ENCODE data around the gene DNM3.
"Not testable (repeated sequence)": the region's sequence is repeated elsewhere in the genome, so short reads cannot be mapped to it uniquely, and the experiment has no call there.

DNM3 gene

GRCh38 chr1:172018727-172019311, 177.5 kb downstream of the DNM3 start:
- no peak for DNase-seq (ENCODE audit: low read depth in 2 of 3, low spot score in 2 of 3)

GRCh38 chr1:172019976-172020375, 178.7 kb downstream of the DNM3 start:
- DNase-seq (ENCODE audit: low read depth in 2 of 3, low spot score in 2 of 3), result no peak

- no peak for DNase-seq (ENCODE audit: low read depth in 2 of 3, low spot score in 2 of 3)
Measured at GRCh38 chr1:172024516-172024915, 183.2 kb downstream of the DNM3 start.

- DNase-seq (ENCODE audit: low read depth in 2 of 3, low spot score in 2 of 3), result not testable (repeated sequence)
Measured at GRCh38 chr1:172024944-172025738, 183.8 kb downstream of the DNM3 start.

- DNase-seq (ENCODE audit: low read depth in 2 of 3, low spot score in 2 of 3), result no peak
Measured at GRCh38 chr1:172040466-172040865, 199.2 kb downstream of the DNM3 start.

GRCh38 chr1:172041102-172041501, 199.8 kb downstream of the DNM3 start:
- no peak for DNase-seq (ENCODE audit: low read depth in 2 of 3, low spot score in 2 of 3)

- DNase-seq (ENCODE audit: low read depth in 2 of 3, low spot score in 2 of 3), result no peak
Measured at GRCh38 chr1:172041742-172042141, 200.4 kb downstream of the DNM3 start.

GRCh38 chr1:172043900-172044299, 202.6 kb downstream of the DNM3 start:
- DNase-seq (ENCODE audit: low read depth in 2 of 3, low spot score in 2 of 3), result no peak

GRCh38 chr1:172051898-172052297, 210.6 kb downstream of the DNM3 start:
- no peak for DNase-seq (ENCODE audit: low read depth in 2 of 3, low spot score in 2 of 3)

GRCh38 chr1:172054172-172054571, 212.9 kb downstream of the DNM3 start:
- DNase-seq (ENCODE audit: low read depth in 2 of 3, low spot score in 2 of 3), result no peak

GRCh38 chr1:172055816-172056419, 214.6 kb downstream of the DNM3 start:
- not testable (repeated sequence) for DNase-seq (ENCODE audit: low read depth in 2 of 3, low spot score in 2 of 3)

GRCh38 chr1:172068334-172068733, 227.0 kb downstream of the DNM3 start:
- no peak for DNase-seq (ENCODE audit: low read depth in 2 of 3, low spot score in 2 of 3)

- DNase-seq (ENCODE audit: low read depth in 2 of 3, low spot score in 2 of 3), result no peak
Measured at GRCh38 chr1:172069051-172069450, 227.8 kb downstream of the DNM3 start.

- no peak for DNase-seq (ENCODE audit: low read depth in 2 of 3, low spot score in 2 of 3)
Measured at GRCh38 chr1:172069534-172069933, 228.2 kb downstream of the DNM3 start.

- DNase-seq (ENCODE audit: low read depth in 2 of 3, low spot score in 2 of 3), result no peak
Measured at GRCh38 chr1:172070055-172070454, 228.8 kb downstream of the DNM3 start.

GRCh38 chr1:172071746-172072145, 230.4 kb downstream of the DNM3 start:
- DNase-seq (ENCODE audit: low read depth in 2 of 3, low spot score in 2 of 3), result no peak

GRCh38 chr1:172079859-172080258, 238.6 kb downstream of the DNM3 start:
- DNase-seq (ENCODE audit: low read depth in 2 of 3, low spot score in 2 of 3), result not testable (repeated sequence)

- DNase-seq (ENCODE audit: low read depth in 2 of 3, low spot score in 2 of 3), result no peak
Measured at GRCh38 chr1:172083191-172083590, 241.9 kb downstream of the DNM3 start.

GRCh38 chr1:172084876-172085275, 243.6 kb downstream of the DNM3 start:
- DNase-seq (ENCODE audit: low read depth in 2 of 3, low spot score in 2 of 3), result no peak

GRCh38 chr1:172085317-172085716, 244.0 kb downstream of the DNM3 start:
- DNase-seq (ENCODE audit: low read depth in 2 of 3, low spot score in 2 of 3), result no peak

GRCh38 chr1:172086137-172086536, 244.8 kb downstream of the DNM3 start:
- no peak for DNase-seq (ENCODE audit: low read depth in 2 of 3, low spot score in 2 of 3)

GRCh38 chr1:172088256-172088655, 247.0 kb downstream of the DNM3 start:
- no peak for DNase-seq (ENCODE audit: low read depth in 2 of 3, low spot score in 2 of 3)
